PC-3 (cell line): ENCODE data around the gene LILRA6. TPM values are rescaled to one million over a fixed set of nuclear protein-coding genes. Genes with fewer than 3 reads are reported as not detected.

Experiments
- ATAC-seq: fragments of 200-7000 bp; cut with Tn5 transposase; 2 replicates; pipeline ENCODE4 v1.9.1; 2020; ENCODE audit warnings: mild to moderate bottlenecking, moderate library complexity
- BruUV-seq: library from RNA; stranded (reverse); fragments of 400-500 nt; replicated peaks from 2 replicates; lab custom pipeline; 2021; lab: Mats Ljungman, UMichigan
- CTCF ChIA-PET: fragments of 300-600 bp; sonication (Branson Sonifier 250); formaldehyde crosslinking; loops from one replicate; lab custom pipeline; 2022; ENCODE audit warnings: antibody characterized with exemption; lab: Charles Lee
- POLR2A ChIA-PET: fragments of 300-600 bp; sonication (Branson Sonifier 250); formaldehyde crosslinking; loops from one replicate; lab custom pipeline; 2022; ENCODE audit warnings: antibody characterized with exemption; ENCODE audit not compliant: unreplicated experiment; lab: Charles Lee
- DNase-seq: peaks from one replicate; pipeline ENCODE4 v3.0.0-alpha.2; 2015
- H2AFZ ChIP-seq: fragments of 300-600 bp; sonication (generic); 2 replicates; pipeline ENCODE4 v1.6.0; 2016; ENCODE audit warnings: antibody characterized with exemption, low read length
- H3F3A ChIP-seq: fragments of 300-600 bp; sonication (generic); one replicate; pipeline ENCODE4 v1.6.0; 2017; ENCODE audit warnings: antibody characterized with exemption, low read length, control low read depth, mild to moderate bottlenecking; ENCODE audit not compliant: unreplicated experiment
- H3K27ac ChIP-seq: fragments of 300-600 bp; sonication (generic); 2 replicates; pipeline ENCODE4 v1.5.1; 2016; ENCODE audit warnings: mild to moderate bottlenecking, low read length
- H3K27me3 ChIP-seq: fragments of 300-600 bp; sonication (generic); 2 replicates; pipeline ENCODE4 v1.6.1; 2016; ENCODE audit warnings: low read length, mixed read lengths
- H3K36me3 ChIP-seq: fragments of 300-600 bp; sonication (generic); 2 replicates; pipeline ENCODE4 v1.6.1; 2016; ENCODE audit warnings: low read depth, mixed run types, low read length, mixed read lengths
- H3K4me1 ChIP-seq: fragments of 300-600 bp; sonication (generic); 2 replicates; pipeline ENCODE4 v1.5.1; 2016; ENCODE audit warnings: low read length; ENCODE audit not compliant: insufficient read depth
- H3K4me2 ChIP-seq: fragments of 300-600 bp; sonication (generic); 2 replicates; pipeline ENCODE4 v1.6.0; 2016; ENCODE audit warnings: low read length
- H3K4me3 ChIP-seq: fragments of 300-600 bp; sonication (generic); 2 replicates; pipeline ENCODE4 v1.5.1; 2016; ENCODE audit warnings: mild to moderate bottlenecking, low read length, mixed read lengths
- H3K79me2 ChIP-seq: fragments of 300-600 bp; sonication (generic); 2 replicates; pipeline ENCODE4 v1.6.1; 2017; ENCODE audit warnings: low read length, mixed read lengths
- H3K9ac ChIP-seq: fragments of 300-600 bp; sonication (generic); 2 replicates; pipeline ENCODE4 v1.6.0; 2016; ENCODE audit warnings: mild to moderate bottlenecking, low read length
- H3K9me2 ChIP-seq: fragments of 300-600 bp; sonication (generic); replicated peaks from 2 replicates; pipeline ENCODE4 v1.6.1; 2016; ENCODE audit warnings: mixed run types, low read length, mixed read lengths
- H3K9me3 ChIP-seq: fragments of 300-600 bp; sonication (generic); 2 replicates; pipeline ENCODE4 v1.6.1; 2016; ENCODE audit warnings: low read length, mixed read lengths
- H4K20me1 ChIP-seq: fragments of 300-600 bp; sonication (generic); 2 replicates; pipeline ENCODE4 v1.6.1; 2016; ENCODE audit warnings: low read length, mixed read lengths
- EZH2 ChIP-seq: fragments of 300-600 bp; sonication (generic); IDR thresholded peaks from one replicate; pipeline ENCODE4 v1.6.1; 2017; ENCODE audit warnings: antibody characterized with exemption, mild to moderate bottlenecking, low read length; ENCODE audit not compliant: unreplicated experiment
- EZH2phosphoT487 ChIP-seq: fragments of 300-600 bp; sonication (generic); IDR thresholded peaks from 2 replicates; pipeline ENCODE4 v1.6.1; 2018; ENCODE audit warnings: mild to moderate bottlenecking, antibody characterized with exemption, low read length, borderline replicate concordance
- intact Hi-C: fragments of 100-400 bp; cut with micrococcal nuclease; formaldehyde crosslinking; loops from 2 replicates; pipeline ENCODE4 v1.9.0; 2023
- total RNA-seq: library from RNA; depleted of rRNA; stranded (reverse); fragments of >200 nt; gene quantifications from 2 replicates; pipeline ENCODE4 v1.2.3, GENCODE V29; 2014
- TF ChIP-seq, protein P1 (sequence below): fragments of 300-600 bp; sonication (generic); conservative IDR thresholded peaks from 2 replicates; pipeline ENCODE4 v1.5.1; 2017; ENCODE audit warnings: antibody characterized with exemption, low read depth, mild to moderate bottlenecking, low read length

The LILRA6 gene
- total RNA-seq, 1 experiment from 2014 or later, result not detected

DNA sequence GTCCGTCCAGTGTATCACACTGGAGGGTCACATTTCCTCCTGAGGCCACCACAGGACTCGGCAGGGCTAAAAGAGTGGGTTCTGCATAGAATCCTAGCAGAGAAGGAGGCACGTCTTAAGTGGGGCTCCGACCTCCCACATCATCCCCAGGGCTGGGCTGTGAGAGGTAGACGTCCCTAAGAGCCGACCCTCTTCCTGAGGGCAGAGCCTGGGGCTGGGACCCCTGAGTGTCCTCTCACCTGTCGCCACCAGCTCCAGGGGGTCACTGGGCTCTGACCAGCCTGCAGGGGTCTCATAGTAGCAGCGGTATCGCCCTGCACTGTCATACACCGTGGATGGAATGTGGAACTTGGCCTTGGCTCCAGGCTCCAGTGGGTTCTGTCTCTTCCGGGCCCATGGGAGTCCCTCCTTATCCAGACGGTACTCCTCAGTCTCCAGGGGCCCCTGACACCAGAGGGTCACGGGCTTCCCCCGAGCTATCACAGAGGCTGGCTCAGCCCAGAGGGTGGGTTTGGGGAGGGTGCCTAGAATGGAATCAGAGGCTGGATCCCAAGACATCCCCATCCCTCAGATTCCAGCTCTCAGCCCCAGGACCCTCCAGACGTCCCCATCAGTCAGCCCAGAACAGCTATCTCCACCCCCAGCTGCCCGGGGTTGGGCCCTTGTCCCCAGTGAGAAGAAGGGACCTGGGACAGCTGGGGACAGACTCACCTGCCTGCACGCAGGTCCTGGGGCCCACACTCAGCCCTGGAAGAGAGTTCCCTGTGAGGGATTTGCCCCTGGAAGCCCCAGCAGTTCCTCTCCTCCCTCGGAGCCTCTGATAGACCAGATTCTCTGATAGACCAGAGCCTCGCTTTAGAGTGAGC, 13.9 kb upstream of the LILRA6 start:
- no peak overlapping the region for H3K27ac ChIP-seq
- no peaks in the 10 kb centered on the region for H3F3A ChIP-seq
- ChIA-PET CTCF (no interaction called here), POLR2A (no interaction called here)
- H3K79me2 ChIP-seq, result no peaks in the 10 kb centered on the region
- no peaks in the 10 kb centered on the region for H4K20me1 ChIP-seq
- no peaks in the 10 kb centered on the region for H3K36me3 ChIP-seq
- H3K9ac ChIP-seq, result no peak overlapping the region
- ATAC-seq (no peak), DNase-seq (no peak)
- no peaks in the 10 kb centered on the region for H3K9me2 ChIP-seq
- H2AFZ ChIP-seq, result no peak overlapping the region
- peaks cover 89% of the 10 kb centered on the region for H3K27me3 ChIP-seq
- no peaks in the 10 kb centered on the region for H3K9me3 ChIP-seq
- H3K4me2 ChIP-seq, result no peak overlapping the region
- no peaks in the 10 kb centered on the region for H3K4me1 ChIP-seq
- intact Hi-C loops, result no loop called here
- no peak for TF ChIP-seq EZH2
- TF ChIP-seq, protein P1, sequence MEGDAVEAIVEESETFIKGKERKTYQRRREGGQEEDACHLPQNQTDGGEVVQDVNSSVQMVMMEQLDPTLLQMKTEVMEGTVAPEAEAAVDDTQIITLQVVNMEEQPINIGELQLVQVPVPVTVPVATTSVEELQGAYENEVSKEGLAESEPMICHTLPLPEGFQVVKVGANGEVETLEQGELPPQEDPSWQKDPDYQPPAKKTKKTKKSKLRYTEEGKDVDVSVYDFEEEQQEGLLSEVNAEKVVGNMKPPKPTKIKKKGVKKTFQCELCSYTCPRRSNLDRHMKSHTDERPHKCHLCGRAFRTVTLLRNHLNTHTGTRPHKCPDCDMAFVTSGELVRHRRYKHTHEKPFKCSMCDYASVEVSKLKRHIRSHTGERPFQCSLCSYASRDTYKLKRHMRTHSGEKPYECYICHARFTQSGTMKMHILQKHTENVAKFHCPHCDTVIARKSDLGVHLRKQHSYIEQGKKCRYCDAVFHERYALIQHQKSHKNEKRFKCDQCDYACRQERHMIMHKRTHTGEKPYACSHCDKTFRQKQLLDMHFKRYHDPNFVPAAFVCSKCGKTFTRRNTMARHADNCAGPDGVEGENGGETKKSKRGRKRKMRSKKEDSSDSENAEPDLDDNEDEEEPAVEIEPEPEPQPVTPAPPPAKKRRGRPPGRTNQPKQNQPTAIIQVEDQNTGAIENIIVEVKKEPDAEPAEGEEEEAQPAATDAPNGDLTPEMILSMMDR, result no peak
- TF ChIP-seq EZH2phosphoT487, result no peak
- BruUV-seq, result no TSS peak
- H3K4me3 ChIP-seq, result no peak overlapping the region

DNA sequence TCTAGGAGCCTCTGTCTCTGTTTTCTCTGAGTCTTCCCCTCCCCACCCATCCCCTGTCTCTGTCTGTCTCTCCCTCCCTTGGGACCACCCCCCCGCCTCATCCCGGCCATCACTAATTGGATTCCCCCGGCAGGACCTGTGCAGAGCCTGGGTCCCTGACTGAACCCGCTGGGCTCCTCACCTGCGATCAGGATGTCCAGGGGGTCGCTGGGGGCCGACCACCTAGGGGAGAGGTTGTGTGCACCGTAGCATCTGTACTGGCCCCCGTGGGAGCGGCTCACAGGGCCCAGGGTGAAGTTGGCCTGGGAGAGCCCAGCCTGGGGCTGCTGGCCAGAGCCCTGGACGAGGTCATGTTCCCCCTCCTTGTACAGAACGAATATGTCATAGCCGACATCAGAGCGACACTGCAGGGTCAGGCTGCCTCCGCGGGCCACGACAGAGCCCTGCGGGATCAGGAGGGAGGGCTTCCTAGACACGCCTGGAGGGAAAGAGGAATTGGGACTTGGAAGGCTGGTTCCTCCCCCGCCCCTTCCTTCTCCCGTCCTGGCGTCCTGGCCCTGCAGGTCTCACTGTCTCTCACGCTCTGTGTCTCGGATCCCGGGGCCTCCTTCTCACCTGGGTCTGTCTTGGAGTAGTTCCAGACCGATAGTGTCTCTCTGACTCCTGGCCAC, 12.7 kb upstream of the LILRA6 start:
- H3K79me2 ChIP-seq, result no peaks in the 10 kb centered on the region
- TF ChIP-seq, protein P1, result no peak
- TF ChIP-seq EZH2phosphoT487 (no peak), EZH2 (no peak)
- ATAC-seq, result no peak
- no peak for DNase-seq
- CTCF ChIA-PET, result no interaction called here
- no peaks in the 10 kb centered on the region for H3F3A ChIP-seq
- H3K9me2 ChIP-seq, result no peaks in the 10 kb centered on the region
- POLR2A ChIA-PET, result no interaction called here
- no peaks in the 10 kb centered on the region for H3K4me1 ChIP-seq
- no peak overlapping the region for H3K27ac ChIP-seq
- H3K4me2 ChIP-seq, result no peak overlapping the region
- H3K36me3 ChIP-seq, result no peaks in the 10 kb centered on the region
- H3K4me3 ChIP-seq, result no peak overlapping the region
- H3K27me3 ChIP-seq, result peaks cover 84% of the 10 kb centered on the region
- no TSS peak for BruUV-seq
- H3K9ac ChIP-seq, result no peak overlapping the region
- intact Hi-C loops, result no loop called here
- H2AFZ ChIP-seq, result no peak overlapping the region
- H3K9me3 ChIP-seq, result no peaks in the 10 kb centered on the region
- H4K20me1 ChIP-seq, result no peaks in the 10 kb centered on the region
